ENCODE results near the gene ADAM17.

GRCh38 chr2:9440058-9440727 lies 115.4 kb downstream of the ADAM17 start:
- TF ChIP-seq CTCF (IDR thresholded peaks at IDR 0.05; ENCODE audit: insufficient read depth, low read depth, low read length) (no peak), EZH2 (IDR thresholded peaks at IDR 0.05; ENCODE audit: insufficient read depth, low read length) (no peak)

All from astrocyte (in vitro differentiated cells and primary cell).